ENCODE data around the gene BMP6. TPM values are rescaled to one million over a fixed set of nuclear protein-coding genes. Genes with fewer than 3 reads are reported as not detected.

BMP6 gene
- total and polyA plus RNA-seq, 2 of the 8 experiments (the other 6 are each of a cell fraction or from before 2014, with no cell fraction given): 2.0 to 2.1 TPM

DNA sequence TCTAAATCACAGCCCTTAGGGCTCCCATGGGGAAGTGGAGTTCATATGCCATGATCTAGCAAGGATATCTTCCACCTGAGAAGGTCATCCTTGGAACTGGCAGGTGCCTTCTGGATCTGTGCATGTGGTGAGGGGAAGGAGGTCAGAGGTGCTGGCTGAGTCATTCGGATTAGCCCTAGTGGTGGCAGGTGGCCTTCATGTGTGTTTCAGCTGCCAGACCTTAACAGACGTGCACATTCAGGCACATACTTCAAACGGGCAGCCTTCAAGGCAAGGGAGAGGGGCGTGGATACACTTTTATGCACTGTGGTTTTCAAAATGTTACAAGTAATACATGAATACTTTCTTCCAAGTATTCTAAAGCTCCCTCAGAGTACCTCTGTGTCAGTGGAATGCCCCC is 51.2 kb downstream of the BMP6 start:
- FAIRE-seq: no peak
- H2BK5ac ChIP-seq (ENCODE audit: low read depth, low read length): no peak overlapping the region
- no peaks in the 10 kb centered on the region for H3K23me2 ChIP-seq (ENCODE audit: low read depth, low read length)
- no peaks in the 10 kb centered on the region for H3K79me1 ChIP-seq (ENCODE audit: low read depth, low read length)
- 83% methylated on average over 4 of the region's 4 CpGs; no CpG with 5 or more reads in 1 of the 2 experiments for WGBS, 2 experiments (ENCODE audit: extremely low coverage in 1 of 2, insufficient coverage in 1 of 2, insufficient read length in 1 of 2, insufficient replicate concordance in 2 of 2, low coverage in 1 of 2, low lambda C conversion rate in 2 of 2, missing lambda C conversion rate in 1 of 2)
- H3K4me1 ChIP-seq (replicated peaks in 1 of 4; ENCODE audit: control insufficient read depth in 3 of 4, insufficient read depth in 4 of 4, low read length in 3 of 4): no peaks in the 10 kb centered on the region; a peak in 1 of 7 replicates
- no peak overlapping the region for H3K56ac ChIP-seq (replicated peaks; ENCODE audit: insufficient read length, low read depth, low read length)
- no peak overlapping the region for H3K18ac ChIP-seq (ENCODE audit: extremely low read depth, low read length)
- H2BK12ac ChIP-seq (ENCODE audit: low read depth, low read length): 0 out of 2 replicates have a peak overlapping the region, but pooled peaks have one; percentile 35
- no peak overlapping the region for H3K27ac ChIP-seq (ENCODE audit: low read depth, low read length)
- H2BK15ac ChIP-seq (ENCODE audit: low read length): no peak overlapping the region
- ChIA-PET POLR2A (ENCODE audit: partially characterized antibody) (interaction anchor here (0.8 kb wide), 1 partner anchor 8 kb away, joined by 3 read pairs; no protein-coding TSS in a partner anchor), CTCF (ENCODE audit: partially characterized antibody) (interaction anchor here (0.9 to 1.4 kb wide), 2 partner anchors 12 to 54 kb away, joined by 3 to 6 read pairs; no protein-coding TSS in a partner anchor)
- no peak overlapping the region for H3K23ac ChIP-seq (ENCODE audit: insufficient read length)
- no peak overlapping the region for H3K4me2 ChIP-seq (ENCODE audit: insufficient read depth in 1 of 2, low read depth in 2 of 2, low read length in 2 of 2)
- no peak overlapping the region for H3K4me3 ChIP-seq (ENCODE audit: extremely low read depth in 1 of 4, insufficient read depth in 2 of 4, low read depth in 3 of 4, low read length in 4 of 4)
- H4K91ac ChIP-seq (replicated peaks; ENCODE audit: insufficient read length, low read length): no peak overlapping the region
- H4K5ac ChIP-seq (ENCODE audit: insufficient read length, low read depth, low read length): no peak overlapping the region
- H3K27me3 ChIP-seq (replicated peaks in 1 of 4; ENCODE audit: control insufficient read depth in 3 of 4, extremely low read depth in 1 of 4, insufficient read depth in 3 of 4, low read length in 3 of 4): peaks cover 0 to 2% (median 0%) of the 10 kb centered on the region in 4 experiments; a peak in 1 of 7 replicates
- no peak for DNase-seq (ENCODE audit: low read depth in 1 of 2, low spot score in 2 of 2)
- H4K20me1 ChIP-seq (replicated peaks in 1 of 2; ENCODE audit: control insufficient read depth in 1 of 2, insufficient read depth in 2 of 2, low read length in 2 of 2): no peaks in the 10 kb centered on the region
- no peak overlapping the region for H3K4ac ChIP-seq (replicated peaks; ENCODE audit: insufficient read length, low read depth, low read length)
- no peak overlapping the region for H3K9ac ChIP-seq (replicated peaks in 1 of 4; ENCODE audit: extremely low read depth in 1 of 4, low read depth in 3 of 4, low read length in 3 of 4)
- no peak overlapping the region for H2AK5ac ChIP-seq (ENCODE audit: low read depth, low read length)
- H2BK20ac ChIP-seq (ENCODE audit: low read length): no peak overlapping the region
- H3K14ac ChIP-seq (ENCODE audit: insufficient read length): no peak overlapping the region
- no peak overlapping the region for H2AFZ ChIP-seq (ENCODE audit: low read length)
- no peaks in the 10 kb centered on the region for H3K9me3 ChIP-seq (ENCODE audit: insufficient read depth in 2 of 2, low read depth in 1 of 2, low read length in 1 of 2)
- no peak overlapping the region for H4K8ac ChIP-seq (ENCODE audit: extremely low read depth, insufficient read depth, low read length)
- no peaks in the 10 kb centered on the region for H3K36me3 ChIP-seq (ENCODE audit: control insufficient read depth in 2 of 4, insufficient read depth in 4 of 4, low read length in 3 of 4)
- no peak overlapping the region for H2BK120ac ChIP-seq (replicated peaks; ENCODE audit: low read depth, low read length)
- no peaks in the 10 kb centered on the region for H3K79me2 ChIP-seq (ENCODE audit: control insufficient read depth in 1 of 2, insufficient read depth in 2 of 2, low read length in 2 of 2)
- TF ChIP-seq SIRT6 (IDR thresholded peaks at IDR 0.05; ENCODE audit: low read length) (no peak), RXRA (IDR thresholded peaks at IDR 0.05; ENCODE audit: insufficient read depth, low read depth, low read length) (no peak), CREB1 (IDR thresholded peaks at IDR 0.05) (no peak), PHF8 (conservative IDR thresholded peaks at IDR 0.05; ENCODE audit: low read depth, low read length) (no peak), EZH2 (IDR thresholded peaks at IDR 0.05; ENCODE audit: low read depth, low read length, severe bottlenecking) (no peak), CHD1 (IDR thresholded peaks at IDR 0.05; ENCODE audit: low read depth, low read length) (no peak), JUN (IDR thresholded peaks at IDR 0.05; ENCODE audit: low read depth, low read length) (no peak), FOSL1 (IDR thresholded peaks at IDR 0.05; ENCODE audit: insufficient read depth, low read depth, low read length) (no peak), BRCA1 (IDR thresholded peaks at IDR 0.05; ENCODE audit: low read depth, low read length) (no peak)
- TF ChIP-seq, protein P1, sequence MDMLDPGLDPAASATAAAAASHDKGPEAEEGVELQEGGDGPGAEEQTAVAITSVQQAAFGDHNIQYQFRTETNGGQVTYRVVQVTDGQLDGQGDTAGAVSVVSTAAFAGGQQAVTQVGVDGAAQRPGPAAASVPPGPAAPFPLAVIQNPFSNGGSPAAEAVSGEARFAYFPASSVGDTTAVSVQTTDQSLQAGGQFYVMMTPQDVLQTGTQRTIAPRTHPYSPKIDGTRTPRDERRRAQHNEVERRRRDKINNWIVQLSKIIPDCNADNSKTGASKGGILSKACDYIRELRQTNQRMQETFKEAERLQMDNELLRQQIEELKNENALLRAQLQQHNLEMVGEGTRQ (IDR thresholded peaks at IDR 0.05; ENCODE audit: low read length): no peak

All from H1 (cell line).